Stimulated activated CD4-positive, alpha-beta T cell treated with anti-CD3 and anti-CD28 coated beads, Interleukin-12 subunit alpha, Interleukin-12 subunit beta, amount 100 ng/mL, for 48 hours (primary cell): ENCODE data around the gene PTPRQ.
"Not testable (repeated sequence)": the region's sequence is repeated elsewhere in the genome, so short reads cannot be mapped to it uniquely, and the experiment has no call there.

Experiments used
- DNase-seq, 3 donors: peaks; one replicate each; pipeline ENCODE4 v3.0.0-alpha.2; 2020; ENCODE audit warnings: low read depth in 2 of 3, low spot score in 1 of 3

The PTPRQ gene, protein sequence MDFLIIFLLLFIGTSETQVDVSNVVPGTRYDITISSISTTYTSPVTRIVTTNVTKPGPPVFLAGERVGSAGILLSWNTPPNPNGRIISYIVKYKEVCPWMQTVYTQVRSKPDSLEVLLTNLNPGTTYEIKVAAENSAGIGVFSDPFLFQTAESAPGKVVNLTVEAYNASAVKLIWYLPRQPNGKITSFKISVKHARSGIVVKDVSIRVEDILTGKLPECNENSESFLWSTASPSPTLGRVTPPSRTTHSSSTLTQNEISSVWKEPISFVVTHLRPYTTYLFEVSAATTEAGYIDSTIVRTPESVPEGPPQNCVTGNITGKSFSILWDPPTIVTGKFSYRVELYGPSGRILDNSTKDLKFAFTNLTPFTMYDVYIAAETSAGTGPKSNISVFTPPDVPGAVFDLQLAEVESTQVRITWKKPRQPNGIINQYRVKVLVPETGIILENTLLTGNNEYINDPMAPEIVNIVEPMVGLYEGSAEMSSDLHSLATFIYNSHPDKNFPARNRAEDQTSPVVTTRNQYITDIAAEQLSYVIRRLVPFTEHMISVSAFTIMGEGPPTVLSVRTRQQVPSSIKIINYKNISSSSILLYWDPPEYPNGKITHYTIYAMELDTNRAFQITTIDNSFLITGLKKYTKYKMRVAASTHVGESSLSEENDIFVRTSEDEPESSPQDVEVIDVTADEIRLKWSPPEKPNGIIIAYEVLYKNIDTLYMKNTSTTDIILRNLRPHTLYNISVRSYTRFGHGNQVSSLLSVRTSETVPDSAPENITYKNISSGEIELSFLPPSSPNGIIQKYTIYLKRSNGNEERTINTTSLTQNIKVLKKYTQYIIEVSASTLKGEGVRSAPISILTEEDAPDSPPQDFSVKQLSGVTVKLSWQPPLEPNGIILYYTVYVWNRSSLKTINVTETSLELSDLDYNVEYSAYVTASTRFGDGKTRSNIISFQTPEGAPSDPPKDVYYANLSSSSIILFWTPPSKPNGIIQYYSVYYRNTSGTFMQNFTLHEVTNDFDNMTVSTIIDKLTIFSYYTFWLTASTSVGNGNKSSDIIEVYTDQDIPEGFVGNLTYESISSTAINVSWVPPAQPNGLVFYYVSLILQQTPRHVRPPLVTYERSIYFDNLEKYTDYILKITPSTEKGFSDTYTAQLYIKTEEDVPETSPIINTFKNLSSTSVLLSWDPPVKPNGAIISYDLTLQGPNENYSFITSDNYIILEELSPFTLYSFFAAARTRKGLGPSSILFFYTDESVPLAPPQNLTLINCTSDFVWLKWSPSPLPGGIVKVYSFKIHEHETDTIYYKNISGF (N-terminal part only)

DNA sequence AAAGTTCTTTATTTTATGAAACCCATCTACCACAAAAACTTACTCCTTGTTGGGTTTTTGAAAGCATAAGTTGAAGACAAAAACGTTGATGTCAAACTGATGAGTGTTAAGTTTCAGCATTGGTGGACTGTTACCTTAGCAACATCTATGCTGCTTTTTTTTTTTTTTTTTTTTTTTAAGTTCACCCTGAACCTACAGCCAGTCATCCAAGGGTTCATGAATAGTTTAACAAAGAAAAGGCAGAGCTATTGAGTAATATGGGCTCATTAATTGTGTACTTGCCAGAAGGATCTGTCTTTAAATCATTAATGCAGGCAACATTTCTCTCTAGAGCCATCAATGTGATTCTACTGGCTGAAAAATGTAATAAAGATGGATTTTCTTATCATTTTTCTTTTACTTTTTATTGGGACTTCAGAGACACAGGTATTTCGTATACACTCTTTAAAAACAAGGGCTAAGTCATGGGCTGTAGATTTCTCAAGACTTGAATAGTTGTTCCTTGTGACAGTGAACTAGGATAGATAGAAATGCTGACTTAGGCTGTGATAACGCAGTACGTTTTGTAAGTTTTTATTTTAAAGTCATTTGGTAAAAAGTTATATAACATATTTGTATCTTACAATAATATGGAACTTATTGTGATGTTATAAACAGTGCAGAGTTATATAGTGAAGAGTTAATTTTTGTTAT lies at the start of gene PTPRQ:
PTPRQ (plus strand) TSS at position 262 of the 693 bp plus-strand sequence; CDS start at position 373, 111 bp downstream.
- DNase-seq = no peak

DNA sequence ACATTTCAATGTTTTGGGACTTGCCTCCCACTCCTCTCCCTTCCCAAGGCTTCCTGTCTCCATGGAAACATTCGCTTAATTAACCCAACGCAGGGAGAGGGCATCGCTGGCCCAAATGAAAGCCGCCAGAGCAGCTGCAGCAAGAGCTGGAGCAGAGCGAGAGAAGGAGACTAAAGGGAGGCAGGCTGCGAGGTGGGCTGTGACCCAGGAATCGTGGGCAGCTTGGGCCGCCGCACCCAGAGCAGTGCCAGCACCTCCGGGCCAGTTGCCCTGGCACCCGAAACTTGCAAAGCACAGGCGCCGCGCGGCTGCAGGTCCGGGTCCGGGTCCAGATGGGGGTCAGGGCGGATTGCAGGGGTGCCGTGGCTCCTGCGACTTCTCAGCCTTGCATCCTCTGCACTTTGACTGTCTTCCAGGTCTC lies 43.5 kb upstream of the PTPRQ start:
- DNase-seq = no peak

DNA sequence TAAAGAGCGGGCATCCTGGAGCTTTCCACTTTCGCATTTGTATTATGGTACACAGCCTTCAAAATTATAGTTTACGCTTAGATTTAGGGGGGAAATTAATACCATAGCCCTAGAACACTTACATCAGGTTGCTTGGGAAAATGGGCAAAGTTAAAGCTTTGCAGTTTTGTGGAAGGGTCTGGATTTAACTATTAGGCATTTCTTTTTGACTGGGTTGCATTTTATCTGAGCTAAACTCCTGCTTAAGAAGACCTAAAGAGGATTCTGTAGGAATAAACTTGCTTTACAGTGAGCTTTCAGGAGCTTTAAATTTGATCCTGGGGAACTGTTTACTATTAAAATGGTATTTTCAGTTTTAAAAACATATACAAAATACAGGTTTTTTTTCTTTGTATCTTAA lies 42.8 kb upstream of the PTPRQ start:
- DNase-seq = no peak

DNA sequence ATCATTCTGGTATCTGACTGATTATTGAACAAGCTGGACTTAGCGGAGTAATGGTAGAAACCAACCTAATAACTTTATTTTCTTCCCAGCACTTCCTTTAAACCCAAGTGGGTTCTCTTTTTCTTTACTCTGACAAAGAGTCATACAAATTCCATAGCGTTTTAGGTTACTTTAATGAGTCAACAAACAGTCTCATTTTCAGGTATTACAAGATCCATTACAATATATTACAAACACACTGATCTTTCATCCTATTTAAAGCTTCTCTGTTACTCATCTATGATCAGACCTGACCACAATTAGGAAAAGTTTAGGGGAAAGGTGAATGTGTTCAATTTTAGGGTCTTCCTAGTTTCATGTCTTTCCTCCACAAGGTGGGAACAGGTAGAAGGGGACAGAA lies 39.4 kb upstream of the PTPRQ start:
- DNase-seq = no peak

DNA sequence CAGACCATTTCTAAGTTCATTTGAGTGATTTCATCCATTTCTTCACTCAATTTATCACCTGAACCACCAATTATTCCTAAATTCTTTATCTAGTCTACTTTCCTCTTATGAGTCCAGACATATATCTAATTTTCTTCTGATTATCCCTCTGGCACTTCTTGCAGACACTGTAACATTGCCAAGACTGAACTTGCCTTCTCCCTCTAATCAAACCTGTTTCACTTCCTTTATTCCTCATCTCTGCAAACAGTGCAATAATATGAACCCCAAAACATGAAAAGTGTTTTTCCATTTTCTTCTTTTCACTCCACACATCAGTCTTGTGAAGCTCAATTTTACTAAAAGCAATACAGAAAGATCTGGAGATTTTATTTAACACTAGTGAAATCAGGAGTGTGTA lies 37.8 kb upstream of the PTPRQ start:
- no peak for DNase-seq

DNA sequence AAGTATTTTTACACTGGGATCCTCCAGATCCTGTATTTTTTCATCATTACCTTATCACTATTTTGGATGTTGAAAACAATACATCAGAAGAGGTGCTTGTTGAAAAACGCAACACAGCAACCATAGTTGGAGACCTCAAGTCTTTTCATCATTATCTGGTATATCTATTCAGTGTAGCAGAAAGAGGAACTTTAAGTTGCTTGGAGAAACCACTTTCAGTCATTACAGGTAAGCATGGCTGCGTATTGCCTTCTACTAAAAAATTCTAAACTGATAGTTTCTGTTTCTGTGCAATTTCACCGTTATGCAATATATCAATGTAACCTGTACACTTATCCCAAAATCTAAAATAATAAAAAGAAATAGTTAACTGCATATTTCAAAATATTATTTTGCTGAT lies 32.2 kb upstream of the PTPRQ start:
- no peak for DNase-seq

DNA sequence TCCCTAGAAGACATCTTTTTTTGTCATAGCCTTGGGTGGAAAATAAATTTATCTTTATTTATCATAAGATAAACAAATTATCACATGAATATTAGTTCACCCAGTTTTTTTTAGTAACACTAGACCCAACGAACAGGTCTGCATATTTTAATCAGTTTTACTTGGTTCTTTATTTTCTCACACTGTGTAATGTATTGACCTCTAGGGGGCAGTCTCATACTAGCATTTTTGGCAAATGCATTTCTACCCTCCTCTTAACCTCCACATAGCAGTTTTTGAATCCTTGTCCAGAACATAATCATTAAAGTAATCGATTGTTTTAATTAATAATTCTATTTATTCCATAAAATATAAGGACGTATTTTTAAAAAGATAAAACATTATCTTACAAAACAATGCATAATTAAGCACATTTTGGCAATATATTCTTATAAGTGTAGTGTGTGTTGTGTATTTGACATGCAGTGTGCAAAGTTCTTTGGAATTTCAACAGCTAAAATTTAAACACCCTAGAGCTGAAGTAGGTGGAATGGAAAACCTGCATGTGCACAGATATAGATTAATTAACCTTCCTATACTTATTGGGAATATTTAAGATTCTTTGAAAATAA lies 31.6 kb upstream of the PTPRQ start:
- peak in 1 of 3 donors; percentile 2 for DNase-seq

DNA sequence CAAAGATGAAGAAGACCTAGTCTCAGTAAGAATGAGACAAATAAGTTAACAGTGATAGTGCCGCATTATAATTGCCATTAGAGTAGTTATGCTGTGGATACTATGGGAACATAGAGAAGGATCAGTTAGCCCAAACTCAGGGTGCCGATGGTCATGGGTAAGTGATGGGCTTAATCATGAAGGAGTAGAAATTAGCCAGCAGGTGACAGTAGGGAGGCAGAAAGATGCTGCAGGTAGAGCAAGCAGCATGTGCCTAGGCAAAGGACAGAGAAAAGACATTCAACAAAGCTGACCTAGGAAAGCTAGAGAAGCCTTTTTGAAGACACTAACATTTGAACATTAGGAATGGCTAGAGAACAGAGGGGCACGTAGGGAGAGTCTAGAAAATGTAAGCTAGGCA lies 30.6 kb upstream of the PTPRQ start:
- DNase-seq = no peak

DNA sequence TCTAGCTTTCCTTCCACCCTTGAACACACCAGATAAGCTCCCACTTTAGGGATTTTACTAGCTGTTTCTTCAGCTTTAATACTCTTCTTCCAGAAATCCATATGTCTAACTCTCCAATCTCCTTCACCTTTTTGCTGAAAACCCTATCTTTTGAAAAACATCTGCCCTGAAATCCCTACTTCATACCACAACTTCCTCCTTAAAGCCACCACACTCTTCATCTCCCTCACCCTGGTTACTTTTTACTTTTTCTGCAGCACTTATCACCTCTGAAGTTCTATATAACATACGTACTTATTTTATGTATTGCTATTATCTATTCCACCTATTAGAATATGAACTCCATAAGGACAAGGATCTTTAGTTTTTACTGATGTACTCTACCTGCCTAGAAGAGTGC lies 28.6 kb upstream of the PTPRQ start:
- no peak for DNase-seq

DNA sequence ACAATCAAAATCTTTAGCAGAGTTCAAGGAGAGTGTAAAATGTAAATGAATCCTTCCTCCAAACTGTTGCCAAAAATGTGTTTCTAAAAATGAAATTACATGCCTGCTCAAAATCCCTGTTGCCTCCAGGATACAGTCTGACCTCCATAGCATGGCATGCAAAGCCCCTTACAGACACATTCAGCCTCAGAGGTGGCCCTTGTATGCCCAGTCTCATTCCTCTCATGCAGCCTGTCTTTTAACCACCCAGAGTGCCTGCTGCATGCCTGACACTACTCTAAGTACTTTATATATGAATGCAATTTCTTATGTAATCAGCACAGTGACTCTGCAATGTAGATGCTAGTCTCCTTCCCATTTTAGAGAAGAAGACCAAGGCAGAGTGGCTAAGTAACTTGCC lies 24.4 kb upstream of the PTPRQ start:
- no peak for DNase-seq

DNA sequence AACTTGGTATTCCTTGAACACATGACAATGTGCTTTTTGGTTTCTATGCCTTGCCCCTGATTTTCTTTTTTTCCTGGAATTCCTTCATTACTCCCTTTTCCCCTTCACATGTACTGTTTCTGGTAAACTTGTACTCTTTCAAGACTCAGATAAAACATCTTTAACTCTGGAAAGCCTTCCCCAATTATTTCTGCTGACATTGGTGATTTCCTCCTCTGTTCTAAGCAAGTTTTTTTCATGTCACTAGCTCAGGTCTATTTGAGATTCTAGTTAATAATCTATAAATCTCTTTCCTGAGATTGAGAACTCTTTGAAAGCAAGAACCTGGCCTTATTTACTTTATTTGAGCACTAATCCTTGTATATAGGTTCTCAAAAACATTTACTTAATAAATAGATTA lies 24.0 kb upstream of the PTPRQ start:
- DNase-seq = no peak

DNA sequence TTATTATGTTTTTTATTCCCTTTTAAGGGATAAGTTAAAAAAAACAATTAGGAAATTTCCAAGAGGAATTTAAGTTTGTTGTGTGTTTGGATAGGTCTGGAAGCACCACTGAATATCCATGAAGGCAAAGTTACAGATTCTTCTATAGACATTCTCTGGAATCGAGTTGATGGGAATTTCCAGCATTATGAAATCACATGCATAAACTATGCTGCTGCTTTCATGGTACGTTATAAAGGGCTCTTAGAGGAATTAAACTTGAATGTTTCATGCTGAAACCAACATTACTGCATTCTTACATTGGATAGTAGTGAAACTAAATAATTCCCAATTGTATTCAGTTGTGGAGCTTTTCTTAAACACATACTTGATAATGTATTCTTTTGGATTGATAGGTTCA lies 21.5 kb upstream of the PTPRQ start:
- no peak for DNase-seq

DNA sequence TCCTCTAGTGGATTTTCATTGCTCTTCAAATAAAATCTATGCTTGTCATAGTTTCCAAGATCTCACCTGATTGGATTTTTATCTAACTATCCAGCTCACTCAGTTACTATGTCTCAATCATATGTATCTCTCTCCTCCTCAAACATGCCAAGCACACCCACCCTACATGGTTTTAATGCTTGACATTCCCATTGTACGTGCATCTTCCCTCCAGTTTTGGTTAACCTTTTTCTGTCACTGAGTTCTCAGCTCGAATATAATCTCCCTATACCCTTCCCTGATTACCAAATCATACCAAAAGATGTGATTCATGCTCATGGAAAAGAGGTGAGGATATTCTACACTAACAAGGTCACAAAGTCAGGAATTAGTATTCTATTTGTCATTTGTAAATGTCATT lies 12.0 kb upstream of the PTPRQ start:
- DNase-seq = no peak

DNA sequence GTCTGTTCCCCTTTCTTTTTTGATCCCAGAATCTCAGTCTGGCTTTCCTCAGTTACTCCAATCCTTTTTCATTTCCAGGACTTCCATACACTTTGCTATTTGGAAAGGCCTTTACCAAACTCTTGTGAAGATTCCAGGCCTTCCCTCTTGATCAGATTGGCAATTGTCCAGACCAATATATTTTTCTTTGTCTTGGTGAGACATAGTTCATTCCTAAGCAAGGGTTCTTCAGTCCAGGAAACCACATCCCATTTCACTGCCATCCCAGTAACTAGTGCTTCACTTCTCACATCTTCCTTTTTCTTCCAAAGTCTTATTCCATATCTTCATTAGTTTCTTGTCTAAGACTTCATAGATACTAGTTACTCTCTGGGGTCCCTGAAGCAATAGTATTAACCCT lies 2.1 kb upstream of the PTPRQ start:
- no peak for DNase-seq

DNA sequence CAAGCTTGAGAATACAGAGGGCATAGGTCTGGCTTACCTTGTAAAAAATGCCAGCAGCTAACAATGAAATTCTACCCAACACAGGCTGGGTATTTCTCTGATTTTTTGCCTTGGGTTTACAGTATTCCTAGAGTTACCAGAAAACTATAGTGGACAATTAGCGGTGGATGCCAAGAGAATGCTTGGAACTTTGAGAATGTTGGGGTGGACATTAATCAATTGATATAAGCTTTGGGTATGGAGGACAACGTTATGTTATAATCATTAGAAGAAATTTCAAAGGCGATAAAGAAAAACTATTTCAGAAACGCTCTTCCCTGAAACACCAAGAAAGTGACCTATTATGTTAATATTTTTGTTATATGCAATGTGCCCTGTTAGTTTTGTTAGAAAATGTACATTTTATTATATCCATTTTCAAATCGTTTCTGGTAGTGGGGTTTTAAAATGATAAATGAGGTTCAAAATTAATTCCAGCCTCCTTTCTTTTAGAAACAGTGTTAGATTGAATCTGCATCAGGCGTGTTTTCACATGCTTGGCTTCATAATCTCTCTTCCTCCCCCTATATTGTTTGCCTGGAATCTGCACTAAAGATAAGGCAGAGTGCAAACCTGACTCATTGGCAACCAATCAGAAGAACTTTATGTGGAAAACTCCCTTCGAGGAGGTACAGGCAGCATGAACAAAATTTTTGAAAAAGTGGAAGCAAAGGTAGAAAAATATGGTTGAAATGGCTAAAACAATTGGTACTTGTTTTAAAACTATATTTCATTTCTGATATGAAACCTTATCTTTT lies 1.4 kb upstream of the PTPRQ start:
- no peak for DNase-seq

DNA sequence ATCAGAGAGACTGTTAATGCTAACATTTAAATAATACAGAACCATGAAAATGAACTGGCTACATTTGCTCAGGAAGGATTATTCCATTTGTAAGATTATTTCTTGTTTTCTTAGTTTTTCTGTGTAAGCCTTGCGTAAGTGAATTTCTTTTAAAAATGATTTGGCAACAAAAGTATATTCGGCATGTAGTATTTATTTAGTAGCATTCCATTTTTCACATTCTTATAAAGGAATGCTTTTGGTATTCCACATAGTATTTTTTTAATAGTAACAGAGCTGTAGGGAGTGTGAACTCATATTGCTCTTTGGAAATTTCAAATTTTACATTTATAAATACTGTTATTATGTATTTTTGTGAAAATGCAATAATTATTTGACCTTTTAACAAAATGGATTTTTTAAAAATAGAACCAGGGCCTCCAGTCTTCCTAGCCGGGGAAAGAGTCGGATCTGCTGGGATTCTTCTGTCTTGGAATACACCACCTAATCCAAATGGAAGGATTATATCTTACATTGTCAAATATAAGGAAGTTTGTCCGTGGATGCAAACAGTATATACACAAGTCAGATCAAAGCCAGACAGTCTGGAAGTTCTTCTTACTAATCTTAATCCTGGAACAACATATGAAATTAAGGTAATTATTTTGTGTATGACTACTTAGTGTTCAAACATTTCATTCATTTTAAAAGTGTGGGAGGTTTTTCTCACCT lies 1.2 kb downstream of the PTPRQ start:
- no peak for DNase-seq

DNA sequence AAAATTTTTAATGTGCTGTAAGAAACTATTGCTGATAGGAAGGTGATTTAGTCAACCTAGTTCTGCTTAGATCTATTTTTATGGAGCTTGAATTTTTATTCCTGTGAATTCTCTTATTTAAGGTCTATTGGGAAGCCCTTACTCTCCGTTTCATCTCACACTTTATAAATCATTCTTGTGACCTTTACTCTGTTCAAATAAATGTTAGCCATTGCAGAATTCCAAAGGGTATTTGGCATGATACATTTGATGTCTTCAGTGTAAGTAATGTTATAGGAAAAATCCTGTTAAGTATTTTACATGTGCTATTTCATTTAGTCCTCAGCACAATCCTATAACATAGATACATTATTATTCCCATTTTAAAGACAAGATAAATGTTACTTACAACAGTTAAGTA lies 12.5 kb downstream of the PTPRQ start:
- no peak for DNase-seq

DNA sequence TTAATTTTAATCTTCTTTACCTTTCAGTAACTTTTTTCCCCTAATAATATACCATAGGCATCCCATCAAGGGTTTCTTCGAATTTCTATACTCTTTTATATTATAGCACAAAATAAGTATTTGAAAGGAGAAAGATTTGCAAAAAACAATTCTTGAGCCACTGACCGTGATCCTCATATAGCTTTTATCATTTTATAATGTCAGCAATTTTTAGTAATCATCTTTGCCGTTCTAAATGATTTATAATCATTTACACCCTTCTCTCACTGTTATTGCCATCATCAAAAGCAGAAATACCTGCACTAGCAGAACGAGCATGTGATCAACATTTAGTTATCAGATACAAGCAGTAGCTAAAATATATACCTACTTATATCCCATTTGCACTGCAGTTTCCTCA lies 16.9 kb downstream of the PTPRQ start:
- no peak for DNase-seq

DNA sequence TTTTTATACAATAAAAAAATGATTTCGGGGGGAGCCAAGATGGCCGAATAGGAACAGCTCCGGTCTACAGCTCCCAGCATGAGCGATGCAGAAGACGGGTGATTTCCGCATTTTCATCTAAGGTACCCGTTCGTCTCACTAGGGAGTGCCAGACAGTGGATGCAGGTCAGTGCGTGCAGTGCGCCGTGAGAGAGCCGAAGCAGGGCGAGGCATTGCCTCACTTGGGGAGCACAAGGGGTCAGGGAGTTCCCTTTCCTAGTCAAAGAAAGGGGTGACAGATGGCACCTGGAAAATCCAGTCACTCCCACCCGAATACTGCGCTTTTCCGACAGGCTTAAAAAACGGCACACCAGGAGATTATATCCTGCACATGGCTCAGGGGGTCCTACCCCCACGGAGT lies 17.8 kb downstream of the PTPRQ start:
- DNase-seq = not testable (repeated sequence)
